Activated T-helper 1 cell treated with anti-CD3 and anti-CD28 coated beads, Interleukin-12 subunit alpha, Interleukin-12 subunit beta, Interleukin-2, Interleukin-4 antibody, amounts not matched to agents 30 ng/mL and 10 ng/mL and 1 ng/mL, durations not matched to agents 14 hours and 24 hours and 36 hours (primary cell): ENCODE measurements around the gene RACK1. TPM values are rescaled to one million over a fixed set of nuclear protein-coding genes. Genes with fewer than 3 reads are reported as not detected.

Source experiments
- DNase-seq: peaks from one replicate; pipeline ENCODE4 v3.0.0; 2021; ENCODE audit warnings: low spot score
- H3K27ac Mint-ChIP-seq: one replicate; pipeline ENCODE4 v1.8.0; 2021; ENCODE audit warnings: mild to moderate bottlenecking, mixed read lengths
- H3K27me3 Mint-ChIP-seq: one replicate; pipeline ENCODE4 v1.8.0; 2022; ENCODE audit warnings: mild to moderate bottlenecking, moderate library complexity, mixed read lengths; ENCODE audit not compliant: insufficient read depth
- H3K36me3 Mint-ChIP-seq: one replicate; pipeline ENCODE4 v1.8.0; 2021; ENCODE audit warnings: low read depth, mixed read lengths
- H3K4me1 Mint-ChIP-seq: one replicate; pipeline ENCODE4 v1.8.0; 2021; ENCODE audit warnings: low read depth, mixed read lengths
- H3K4me3 Mint-ChIP-seq: one replicate; pipeline ENCODE4 v1.8.0; 2021; ENCODE audit warnings: mild to moderate bottlenecking, moderate library complexity, mixed read lengths
- H3K9me3 Mint-ChIP-seq: one replicate; pipeline ENCODE4 v1.8.0; 2021; ENCODE audit warnings: mixed read lengths
- intact Hi-C: fragments of 100-400 bp; cut with micrococcal nuclease; formaldehyde crosslinking; loops from one replicate; pipeline ENCODE4 v1.15.1; 2024
- total RNA-seq: library from RNA; stranded (reverse); gene quantifications from 2 replicates; pipeline ENCODE4 v1.2.3, GENCODE V29; 2022

RACK1 gene
- total RNA-seq, 1 donor from 2014 or later, result 2,121 TPM

GRCh38 chr5:181248277-181248676, 4.6 kb upstream of the RACK1 start:
- H3K9me3 Mint-ChIP-seq, result no peaks in the 10 kb centered on the region
- H3K4me1 Mint-ChIP-seq, result peaks cover 65% of the 10 kb centered on the region
- peaks cover 23% of the 10 kb centered on the region for H3K36me3 Mint-ChIP-seq
- H3K4me3 Mint-ChIP-seq, result peak overlapping the region; percentile 94
- peak overlapping the region; percentile 84 for H3K27ac Mint-ChIP-seq
- intact Hi-C loops, result loop anchor here (10.0 kb wide), 3 partner anchors 753 to 1693 kb away; partner anchors contain the start of genes CNOT6, MAPK9 and RUFY1
- no peak for DNase-seq
- H3K27me3 Mint-ChIP-seq, result no peaks in the 10 kb centered on the region

GRCh38 chr5:181246276-181247049, 2.8 kb upstream of the RACK1 start:
- intact Hi-C loops, result loop anchor here (1.0 to 10.0 kb wide), 5 partner anchors 15 to 1692 kb away; partner anchors contain the start of genes CNOT6, MAPK9, RUFY1 and TRIM52
- Mint-ChIP-seq H3K27me3 (no peaks in the 10 kb centered on the region), H3K4me3 (peak overlapping the region; percentile 94), H3K27ac (peak overlapping the region; percentile 97), H3K36me3 (peaks cover 41% of the 10 kb centered on the region), H3K4me1 (peaks cover 64% of the 10 kb centered on the region), H3K9me3 (no peaks in the 10 kb centered on the region)
- DNase-seq, result peak; percentile 77

GRCh38 chr5:181245427-181246275, 1.9 kb upstream of the RACK1 start:
- H3K9me3 Mint-ChIP-seq, result no peaks in the 10 kb centered on the region
- peaks cover 60% of the 10 kb centered on the region for H3K4me1 Mint-ChIP-seq
- DNase-seq, result peak; percentile 20
- H3K4me3 Mint-ChIP-seq, result peak overlapping the region; percentile 94
- peaks cover 46% of the 10 kb centered on the region for H3K36me3 Mint-ChIP-seq
- H3K27me3 Mint-ChIP-seq, result no peaks in the 10 kb centered on the region
- H3K27ac Mint-ChIP-seq, result peak overlapping the region; percentile 97
- intact Hi-C loops, result loop anchor here (1.0 to 10.0 kb wide), 5 partner anchors 16 to 1691 kb away; partner anchors contain the start of genes CNOT6, MAPK9, RUFY1 and TRIM52

GRCh38 chr5:181243018-181243563, 615 bp downstream of the RACK1 start:
- H3K9me3 Mint-ChIP-seq, result no peaks in the 10 kb centered on the region
- no peak for DNase-seq
- peaks cover 49% of the 10 kb centered on the region for H3K4me1 Mint-ChIP-seq
- intact Hi-C loops, result loop anchor here (5.0 to 10.0 kb wide), 5 partner anchors 36 to 1688 kb away; partner anchors contain the start of genes CNOT6, MAPK9, RUFY1 and TRIM7
- H3K27ac Mint-ChIP-seq, result peak overlapping the region; percentile 99
- H3K27me3 Mint-ChIP-seq, result no peaks in the 10 kb centered on the region
- peaks cover 51% of the 10 kb centered on the region for H3K36me3 Mint-ChIP-seq
- H3K4me3 Mint-ChIP-seq, result peak overlapping the region; percentile 96

GRCh38 chr5:181242031-181242451, 1.7 kb downstream of the RACK1 start:
- intact Hi-C loops, result loop anchor here (5.0 to 10.0 kb wide), 5 partner anchors 35 to 1687 kb away; partner anchors contain the start of genes CNOT6, MAPK9, RUFY1 and TRIM7
- Mint-ChIP-seq H3K9me3 (no peaks in the 10 kb centered on the region), H3K36me3 (peaks cover 59% of the 10 kb centered on the region), H3K4me1 (peaks cover 45% of the 10 kb centered on the region), H3K4me3 (peak overlapping the region; percentile 96), H3K27me3 (no peaks in the 10 kb centered on the region), H3K27ac (peak overlapping the region; percentile 99)
- DNase-seq, result no peak

- Mint-ChIP-seq H3K4me1 (peaks cover 48% of the 10 kb centered on the region), H3K27me3 (no peaks in the 10 kb centered on the region), H3K27ac (peak overlapping the region; percentile 99), H3K4me3 (peak overlapping the region; percentile 96), H3K9me3 (no peaks in the 10 kb centered on the region), H3K36me3 (peaks cover 64% of the 10 kb centered on the region)
- DNase-seq, result peak; percentile 25
- intact Hi-C loops, result loop anchor here (5.0 to 10.0 kb wide), 5 partner anchors 34 to 1687 kb away; partner anchors contain the start of genes CNOT6, MAPK9, RUFY1 and TRIM7
Observed at GRCh38 chr5:181241393-181241975, 2.2 kb downstream of the RACK1 start.

- H3K4me1 Mint-ChIP-seq, result peaks cover 34% of the 10 kb centered on the region
- intact Hi-C loops, result no loop called here
Observed at GRCh38 chr5:181239062-181239663, 4.5 kb downstream of the RACK1 start.

GRCh38 chr5:181237729-181238385, 5.8 kb downstream of the RACK1 start:
- Mint-ChIP-seq H3K27me3 (no peaks in the 10 kb centered on the region), H3K9me3 (no peaks in the 10 kb centered on the region), H3K4me1 (peaks cover 34% of the 10 kb centered on the region), H3K36me3 (peaks cover 71% of the 10 kb centered on the region), H3K4me3 (no peak overlapping the region), H3K27ac (peak overlapping the region; percentile 83)
- intact Hi-C loops, result no loop called here
- DNase-seq, result no peak

More at GRCh38 chr5:181239062-181239663, 4.5 kb downstream of the RACK1 start:
- Mint-ChIP-seq H3K36me3 (peaks cover 80% of the 10 kb centered on the region), H3K9me3 (no peaks in the 10 kb centered on the region), H3K27ac (peak overlapping the region; percentile 77), H3K4me3 (peak overlapping the region; percentile 66), H3K27me3 (no peaks in the 10 kb centered on the region)
- DNase-seq, result no peak

GRCh38 chr5:181236954-181237641, 6.6 kb downstream of the RACK1 start:
- Mint-ChIP-seq H3K4me1 (peaks cover 32% of the 10 kb centered on the region), H3K27ac (no peak overlapping the region), H3K4me3 (no peak overlapping the region), H3K9me3 (no peaks in the 10 kb centered on the region), H3K36me3 (peaks cover 65% of the 10 kb centered on the region), H3K27me3 (no peaks in the 10 kb centered on the region)
- intact Hi-C loops, result no loop called here
- DNase-seq, result no peak

- peak overlapping the region; percentile 21 for H3K27ac Mint-ChIP-seq
Observed at GRCh38 chr5:181236471-181236870, 7.2 kb downstream of the RACK1 start.

More at GRCh38 chr5:181236471-181236870, 7.2 kb downstream of the RACK1 start:
- peaks cover 62% of the 10 kb centered on the region for H3K36me3 Mint-ChIP-seq
- no peak for DNase-seq
- H3K4me1 Mint-ChIP-seq, result peaks cover 26% of the 10 kb centered on the region
- H3K9me3 Mint-ChIP-seq, result no peaks in the 10 kb centered on the region
- H3K27me3 Mint-ChIP-seq, result no peaks in the 10 kb centered on the region
- no peak overlapping the region for H3K4me3 Mint-ChIP-seq
- intact Hi-C loops, result no loop called here
